Ramos (cell line): Measurements from ENCODE around the gene LRFN4.

Experiments used
- in situ Hi-C: fragments of 300-500 bp; cut with MboI; formaldehyde crosslinking; loops from one replicate; pipeline ENCODE4 v1.14.3; 2022; ENCODE audit warnings: low sequenced_read_pairs; ENCODE audit not compliant: unreplicated experiment

LRFN4 gene

GRCh38 chr11:66885469-66885868, 28.6 kb downstream of the LRFN4 start:
- in situ Hi-C loops, result loop anchor here (10.0 kb wide), 1 partner anchor 481 kb away; no protein-coding TSS in a partner anchor

- in situ Hi-C loops, result loop anchor here (10.0 kb wide), 1 partner anchor 481 kb away; no protein-coding TSS in a partner anchor
Measured at GRCh38 chr11:66885950-66886440, 29.1 kb downstream of the LRFN4 start.

- in situ Hi-C loops, result loop anchor here (10.0 kb wide), 1 partner anchor 482 kb away; no protein-coding TSS in a partner anchor
Measured at GRCh38 chr11:66886671-66887221, 29.9 kb downstream of the LRFN4 start.

GRCh38 chr11:66887526-66887925, 30.7 kb downstream of the LRFN4 start:
- in situ Hi-C loops, result loop anchor here (10.0 kb wide), 1 partner anchor 483 kb away; no protein-coding TSS in a partner anchor

GRCh38 chr11:66888282-66888681, 31.4 kb downstream of the LRFN4 start:
- in situ Hi-C loops, result loop anchor here (10.0 kb wide), 1 partner anchor 483 kb away; no protein-coding TSS in a partner anchor

GRCh38 chr11:66889960-66890359, 33.1 kb downstream of the LRFN4 start:
- in situ Hi-C loops, result loop anchor here (10.0 kb wide), 1 partner anchor 485 kb away; no protein-coding TSS in a partner anchor

GRCh38 chr11:66891851-66892660, 35.2 kb downstream of the LRFN4 start:
- in situ Hi-C loops, result no loop called here

- in situ Hi-C loops, result no loop called here
Measured at GRCh38 chr11:66892911-66893310, 36.0 kb downstream of the LRFN4 start.

- in situ Hi-C loops, result no loop called here
Measured at GRCh38 chr11:66894141-66894540, 37.3 kb downstream of the LRFN4 start.

GRCh38 chr11:66901964-66902390, 45.1 kb downstream of the LRFN4 start:
- in situ Hi-C loops, result no loop called here

- in situ Hi-C loops, result no loop called here
Measured at GRCh38 chr11:66902486-66903177, 45.8 kb downstream of the LRFN4 start.

GRCh38 chr11:66904055-66904454, 47.2 kb downstream of the LRFN4 start:
- in situ Hi-C loops, result no loop called here

GRCh38 chr11:66904561-66904960, 47.7 kb downstream of the LRFN4 start:
- in situ Hi-C loops, result no loop called here

GRCh38 chr11:66904981-66905521, 48.2 kb downstream of the LRFN4 start:
- in situ Hi-C loops, result no loop called here

GRCh38 chr11:66905631-66906030, 48.8 kb downstream of the LRFN4 start:
- in situ Hi-C loops, result no loop called here

- in situ Hi-C loops, result no loop called here
Measured at GRCh38 chr11:66906061-66906733, 49.3 kb downstream of the LRFN4 start.

- in situ Hi-C loops, result no loop called here
Measured at GRCh38 chr11:66907751-66908630, 51.1 kb downstream of the LRFN4 start.

- in situ Hi-C loops, result no loop called here
Measured at GRCh38 chr11:66909181-66909580, 52.3 kb downstream of the LRFN4 start.

- in situ Hi-C loops, result no loop called here
Measured at GRCh38 chr11:66910016-66910415, 53.2 kb downstream of the LRFN4 start.
